ENCODE results near the gene ASIC4. TPM values are rescaled to one million over a fixed set of nuclear protein-coding genes. Genes with fewer than 3 reads are reported as not detected.
A peak's percentile ranks its signal among the peaks of the same experiment; 100 is the strongest.

Gene ASIC4
- total and polyA plus RNA-seq, 9 of the 15 experiments (the other 6 are each of a cell fraction or from before 2014, with no cell fraction given) = 0.07 to 19.2 (median 4.8) TPM

DNA sequence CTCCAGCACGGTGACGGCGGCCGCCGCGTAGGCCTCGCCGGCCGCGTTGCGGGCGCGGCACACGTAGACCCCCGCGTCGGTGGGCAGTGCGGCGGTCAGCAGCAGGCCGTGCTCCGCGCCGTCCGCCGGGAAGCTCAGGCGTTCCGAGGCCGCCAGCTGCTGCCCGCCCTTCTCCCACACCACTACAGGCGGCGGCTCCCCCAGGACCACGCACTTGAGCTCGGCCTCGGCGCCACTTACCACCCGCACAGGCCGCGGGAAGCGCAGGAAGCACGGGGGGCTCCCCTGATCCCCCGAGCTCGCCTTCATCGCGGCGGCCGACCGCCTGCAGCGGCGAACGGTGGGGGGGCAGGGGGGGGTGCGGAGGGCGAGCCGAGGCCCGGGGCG is 56.6 kb downstream of the ASIC4 start (continued):
- TF ChIP-seq KDM5B (IDR thresholded peaks at IDR 0.05; ENCODE audit: insufficient replicate concordance, low read depth, low read length) = peak; percentile 25
- TF ChIP-seq ZNF431 (CRISPR knock-in tag; IDR thresholded peaks at IDR 0.05) = no peak
- TF ChIP-seq MAZ (CRISPR knock-in tag; conservative IDR thresholded peaks at IDR 0.05 in 1 of 2, IDR thresholded peaks at IDR 0.05 in 1 of 2) = peak in 1 of 2 experiments; percentile 35; a peak in 1 of 4 replicates
- TF ChIP-seq SMARCE1 (IDR thresholded peaks at IDR 0.05) = no peak
- no peak for TF ChIP-seq ELF2 (CRISPR knock-in tag; IDR thresholded peaks at IDR 0.05)
- TF ChIP-seq HNRNPUL1 (IDR thresholded peaks at IDR 0.05; ENCODE audit: low read length) = no peak
- TF ChIP-seq E2F6 (IDR thresholded peaks at IDR 0.05; ENCODE audit: borderline replicate concordance in 1 of 2, extremely low read depth in 1 of 2, insufficient read depth in 1 of 2, insufficient read length in 1 of 2, low read depth in 1 of 2, low read length in 1 of 2, poor library complexity in 1 of 2, severe bottlenecking in 1 of 2) = peak in 1 of 2 experiments; percentile 10
- no peak for TF ChIP-seq TFAM (CRISPR knock-in tag; conservative IDR thresholded peaks at IDR 0.05)
- TF ChIP-seq DACH1 (IDR thresholded peaks at IDR 0.05; ENCODE audit: partially characterized antibody) = no peak
- no peak for TF ChIP-seq ILF3 (IDR thresholded peaks at IDR 0.05; ENCODE audit: borderline replicate concordance)
- no peak for TF ChIP-seq TCF3 (CRISPR knock-in tag; IDR thresholded peaks at IDR 0.05)
- TF ChIP-seq, protein P1, sequence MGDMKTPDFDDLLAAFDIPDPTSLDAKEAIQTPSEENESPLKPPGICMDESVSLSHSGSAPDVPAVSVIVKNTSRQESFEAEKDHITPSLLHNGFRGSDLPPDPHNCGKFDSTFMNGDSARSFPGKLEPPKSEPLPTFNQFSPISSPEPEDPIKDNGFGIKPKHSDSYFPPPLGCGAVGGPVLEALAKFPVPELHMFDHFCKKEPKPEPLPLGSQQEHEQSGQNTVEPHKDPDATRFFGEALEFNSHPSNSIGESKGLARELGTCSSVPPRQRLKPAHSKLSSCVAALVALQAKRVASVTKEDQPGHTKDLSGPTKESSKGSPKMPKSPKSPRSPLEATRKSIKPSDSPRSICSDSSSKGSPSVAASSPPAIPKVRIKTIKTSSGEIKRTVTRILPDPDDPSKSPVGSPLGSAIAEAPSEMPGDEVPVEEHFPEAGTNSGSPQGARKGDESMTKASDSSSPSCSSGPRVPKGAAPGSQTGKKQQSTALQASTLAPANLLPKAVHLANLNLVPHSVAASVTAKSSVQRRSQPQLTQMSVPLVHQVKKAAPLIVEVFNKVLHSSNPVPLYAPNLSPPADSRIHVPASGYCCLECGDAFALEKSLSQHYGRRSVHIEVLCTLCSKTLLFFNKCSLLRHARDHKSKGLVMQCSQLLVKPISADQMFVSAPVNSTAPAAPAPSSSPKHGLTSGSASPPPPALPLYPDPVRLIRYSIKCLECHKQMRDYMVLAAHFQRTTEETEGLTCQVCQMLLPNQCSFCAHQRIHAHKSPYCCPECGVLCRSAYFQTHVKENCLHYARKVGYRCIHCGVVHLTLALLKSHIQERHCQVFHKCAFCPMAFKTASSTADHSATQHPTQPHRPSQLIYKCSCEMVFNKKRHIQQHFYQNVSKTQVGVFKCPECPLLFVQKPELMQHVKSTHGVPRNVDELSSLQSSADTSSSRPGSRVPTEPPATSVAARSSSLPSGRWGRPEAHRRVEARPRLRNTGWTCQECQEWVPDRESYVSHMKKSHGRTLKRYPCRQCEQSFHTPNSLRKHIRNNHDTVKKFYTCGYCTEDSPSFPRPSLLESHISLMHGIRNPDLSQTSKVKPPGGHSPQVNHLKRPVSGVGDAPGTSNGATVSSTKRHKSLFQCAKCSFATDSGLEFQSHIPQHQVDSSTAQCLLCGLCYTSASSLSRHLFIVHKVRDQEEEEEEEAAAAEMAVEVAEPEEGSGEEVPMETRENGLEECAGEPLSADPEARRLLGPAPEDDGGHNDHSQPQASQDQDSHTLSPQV (IDR thresholded peaks at IDR 0.05) = peak; percentile 68
- TF ChIP-seq, protein P2, sequence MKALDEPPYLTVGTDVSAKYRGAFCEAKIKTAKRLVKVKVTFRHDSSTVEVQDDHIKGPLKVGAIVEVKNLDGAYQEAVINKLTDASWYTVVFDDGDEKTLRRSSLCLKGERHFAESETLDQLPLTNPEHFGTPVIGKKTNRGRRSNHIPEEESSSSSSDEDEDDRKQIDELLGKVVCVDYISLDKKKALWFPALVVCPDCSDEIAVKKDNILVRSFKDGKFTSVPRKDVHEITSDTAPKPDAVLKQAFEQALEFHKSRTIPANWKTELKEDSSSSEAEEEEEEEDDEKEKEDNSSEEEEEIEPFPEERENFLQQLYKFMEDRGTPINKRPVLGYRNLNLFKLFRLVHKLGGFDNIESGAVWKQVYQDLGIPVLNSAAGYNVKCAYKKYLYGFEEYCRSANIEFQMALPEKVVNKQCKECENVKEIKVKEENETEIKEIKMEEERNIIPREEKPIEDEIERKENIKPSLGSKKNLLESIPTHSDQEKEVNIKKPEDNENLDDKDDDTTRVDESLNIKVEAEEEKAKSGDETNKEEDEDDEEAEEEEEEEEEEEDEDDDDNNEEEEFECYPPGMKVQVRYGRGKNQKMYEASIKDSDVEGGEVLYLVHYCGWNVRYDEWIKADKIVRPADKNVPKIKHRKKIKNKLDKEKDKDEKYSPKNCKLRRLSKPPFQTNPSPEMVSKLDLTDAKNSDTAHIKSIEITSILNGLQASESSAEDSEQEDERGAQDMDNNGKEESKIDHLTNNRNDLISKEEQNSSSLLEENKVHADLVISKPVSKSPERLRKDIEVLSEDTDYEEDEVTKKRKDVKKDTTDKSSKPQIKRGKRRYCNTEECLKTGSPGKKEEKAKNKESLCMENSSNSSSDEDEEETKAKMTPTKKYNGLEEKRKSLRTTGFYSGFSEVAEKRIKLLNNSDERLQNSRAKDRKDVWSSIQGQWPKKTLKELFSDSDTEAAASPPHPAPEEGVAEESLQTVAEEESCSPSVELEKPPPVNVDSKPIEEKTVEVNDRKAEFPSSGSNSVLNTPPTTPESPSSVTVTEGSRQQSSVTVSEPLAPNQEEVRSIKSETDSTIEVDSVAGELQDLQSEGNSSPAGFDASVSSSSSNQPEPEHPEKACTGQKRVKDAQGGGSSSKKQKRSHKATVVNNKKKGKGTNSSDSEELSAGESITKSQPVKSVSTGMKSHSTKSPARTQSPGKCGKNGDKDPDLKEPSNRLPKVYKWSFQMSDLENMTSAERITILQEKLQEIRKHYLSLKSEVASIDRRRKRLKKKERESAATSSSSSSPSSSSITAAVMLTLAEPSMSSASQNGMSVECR (CRISPR knock-in tag; IDR thresholded peaks at IDR 0.05) = no peak
- peak; percentile 18 for TF ChIP-seq RBFOX2 (IDR thresholded peaks at IDR 0.05; ENCODE audit: low read depth, low read length)

Measured in K562 (cell line).